GM18858 (cell line): ENCODE data around the gene ZNF800.

Experiments used
- ATAC-seq: cut with Tn5 transposase; IDR thresholded peaks from one replicate; pipeline ENCODE4 v1.9.1; 2021; ENCODE audit not compliant: unreplicated experiment

ZNF800 gene

GRCh38 chr7:127350586-127350985 lies 41.9 kb downstream of the ZNF800 start:
- ATAC-seq: no peak

- no peak for ATAC-seq
Observed at GRCh38 chr7:127349881-127350280, 42.6 kb downstream of the ZNF800 start.

GRCh38 chr7:127348247-127348631 lies 44.3 kb downstream of the ZNF800 start:
- no peak for ATAC-seq

GRCh38 chr7:127347567-127348246 lies 44.8 kb downstream of the ZNF800 start:
- ATAC-seq: peak; percentile 93

- no peak for ATAC-seq
Observed at GRCh38 chr7:127346575-127347256, 45.8 kb downstream of the ZNF800 start.

GRCh38 chr7:127342596-127342995 lies 49.9 kb downstream of the ZNF800 start:
- ATAC-seq: no peak

GRCh38 chr7:127338122-127338521 lies 54.4 kb downstream of the ZNF800 start:
- no peak for ATAC-seq

GRCh38 chr7:127337581-127337980 lies 54.9 kb downstream of the ZNF800 start:
- ATAC-seq: no peak

- ATAC-seq: no peak
Observed at GRCh38 chr7:127336458-127336857, 56.0 kb downstream of the ZNF800 start.

GRCh38 chr7:127332880-127333279 lies 59.6 kb downstream of the ZNF800 start:
- no peak for ATAC-seq

DNA sequence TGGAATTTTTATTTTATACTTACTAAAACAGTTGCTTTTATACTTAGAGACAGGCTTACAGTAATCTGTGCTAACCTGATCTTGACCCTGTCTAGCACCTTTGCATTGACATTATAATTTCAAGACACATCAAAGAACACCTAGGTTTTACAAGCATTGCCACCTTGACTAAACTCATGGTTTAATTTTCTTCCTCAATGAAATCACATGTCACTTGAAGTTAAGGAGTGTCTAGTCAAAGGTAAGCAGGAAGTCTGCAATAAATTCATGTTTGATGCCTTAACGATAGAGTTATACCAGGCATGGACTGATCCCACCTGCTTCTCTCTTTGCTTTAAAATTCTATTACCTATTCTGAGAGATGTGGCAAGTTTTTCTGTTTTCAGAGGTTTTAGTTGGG lies 62.4 kb downstream of the ZNF800 start:
- no peak for ATAC-seq

GRCh38 chr7:127322832-127323493 lies 69.5 kb downstream of the ZNF800 start:
- ATAC-seq: no peak

GRCh38 chr7:127322351-127322750 lies 70.2 kb downstream of the ZNF800 start:
- ATAC-seq: no peak

GRCh38 chr7:127320974-127321373 lies 71.5 kb downstream of the ZNF800 start:
- no peak for ATAC-seq
